ENCODE data around the gene HNRNPA0. TPM values are rescaled to one million over a fixed set of nuclear protein-coding genes. Genes with fewer than 3 reads are reported as not detected.
A peak's percentile ranks its signal among the peaks of the same experiment; 100 is the strongest.

The HNRNPA0 gene
- total and polyA plus RNA-seq, 9 of the 15 experiments (the other 6 are each of a cell fraction or from before 2014, with no cell fraction given), result 5.0 to 33.3 (median 10.7) TPM

DNA sequence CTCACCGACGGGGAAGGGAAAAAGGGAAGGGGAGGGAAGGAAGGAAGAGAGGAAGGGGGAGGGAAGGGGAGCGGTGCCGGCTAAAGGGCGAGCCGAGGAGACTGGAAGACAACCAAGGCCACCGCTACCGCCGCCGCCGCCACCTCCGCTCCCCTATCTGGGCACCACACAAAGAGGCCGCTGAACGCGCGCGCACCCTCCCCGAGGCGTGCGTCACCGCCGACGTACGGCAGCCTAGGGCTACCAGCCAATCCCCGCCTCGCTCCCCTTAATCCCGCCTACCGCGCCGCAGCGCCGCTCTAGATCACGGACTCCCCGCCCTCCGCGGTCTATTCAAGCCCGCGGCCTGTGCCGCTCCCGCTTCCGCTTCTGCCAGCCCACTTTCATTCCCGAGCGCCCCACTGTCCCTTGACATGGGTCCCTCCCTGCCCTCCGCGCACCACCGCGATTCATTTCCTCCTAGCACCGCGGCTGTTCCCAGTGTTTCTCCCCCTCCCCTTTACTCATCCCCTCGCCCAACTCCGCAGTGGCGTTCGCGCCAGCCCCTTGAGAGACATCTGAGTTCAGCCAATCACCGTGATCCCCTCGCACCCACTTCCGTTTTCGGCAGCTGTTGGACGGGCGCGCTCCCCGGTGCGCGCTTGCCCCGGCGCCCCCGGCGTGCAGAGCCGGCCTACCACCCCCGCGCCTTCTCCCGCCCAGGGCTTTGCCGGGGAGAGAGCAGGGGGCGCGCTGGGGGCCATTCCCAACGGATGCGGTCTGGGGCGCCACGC is at the start of gene HNRNPA0 (continued):
- peak; percentile 25 for TF ChIP-seq NFYB (IDR thresholded peaks at IDR 0.05; ENCODE audit: extremely low read depth, insufficient read length)
- TF ChIP-seq, protein P1, sequence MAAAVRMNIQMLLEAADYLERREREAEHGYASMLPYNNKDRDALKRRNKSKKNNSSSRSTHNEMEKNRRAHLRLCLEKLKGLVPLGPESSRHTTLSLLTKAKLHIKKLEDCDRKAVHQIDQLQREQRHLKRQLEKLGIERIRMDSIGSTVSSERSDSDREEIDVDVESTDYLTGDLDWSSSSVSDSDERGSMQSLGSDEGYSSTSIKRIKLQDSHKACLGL (CRISPR knock-in tag; IDR thresholded peaks at IDR 0.05; ENCODE audit: borderline replicate concordance, poor library complexity, severe bottlenecking), result no peak
- TF ChIP-seq ID3 (CRISPR knock-in tag; IDR thresholded peaks at IDR 0.05), result no peak
- TF ChIP-seq ID3 (tag; IDR thresholded peaks at IDR 0.05), result no peak
- peak; percentile 43 for TF ChIP-seq SP2 (IDR thresholded peaks at IDR 0.05; ENCODE audit: extremely low read depth, low read depth, low read length, poor library complexity, severe bottlenecking)
- TF ChIP-seq ZNF384 (IDR thresholded peaks at IDR 0.05; ENCODE audit: low read depth, low read length), result no peak
- TF ChIP-seq FOXK2 (conservative IDR thresholded peaks at IDR 0.05 in 1 of 2, IDR thresholded peaks at IDR 0.05 in 1 of 2; ENCODE audit: low read depth in 2 of 2), result peak in 1 of 2 experiments; percentile 62; a peak in 1 of 4 replicates
- no peak for TF ChIP-seq SNAPC5 (CRISPR knock-in tag; IDR thresholded peaks at IDR 0.05)
- peak; percentile 84 for TF ChIP-seq E2F3 (CRISPR knock-in tag; IDR thresholded peaks at IDR 0.05)
- TF ChIP-seq EHMT2 (IDR thresholded peaks at IDR 0.05), result 0 out of 2 replicates have a peak, but pooled peaks have one; percentile 20
- no peak for TF ChIP-seq NUFIP1 (IDR thresholded peaks at IDR 0.05; ENCODE audit: partially characterized antibody)
- TF ChIP-seq HEY1 (CRISPR knock-in tag; IDR thresholded peaks at IDR 0.05; ENCODE audit: borderline replicate concordance), result no peak
- peak; percentile 88 for TF ChIP-seq CREB1 (IDR thresholded peaks at IDR 0.05)
- peak; percentile 90 for TF ChIP-seq CREB1 (CRISPR knock-in tag; IDR thresholded peaks at IDR 0.05)
- peak; percentile 91; the same call in 1 of the 2 replicates for TF ChIP-seq OTX1 (CRISPR knock-in tag; IDR thresholded peaks at IDR 0.05)
- peak; percentile 72 for TF ChIP-seq ETV1 (tag; conservative IDR thresholded peaks at IDR 0.05; ENCODE audit: low read depth)
- TF ChIP-seq GTF2E2 (tag; IDR thresholded peaks at IDR 0.05), result peak; percentile 93
- no peak for TF ChIP-seq NELFE (IDR thresholded peaks at IDR 0.05; ENCODE audit: insufficient read depth, insufficient read length)
- peak; percentile 14; the same call in 1 of the 2 replicates for TF ChIP-seq HDAC2 (IDR thresholded peaks at IDR 0.05)
- TF ChIP-seq ZNF780A (CRISPR knock-in tag; IDR thresholded peaks at IDR 0.05), result no peak
- TF ChIP-seq ZNF174 (CRISPR knock-in tag; IDR thresholded peaks at IDR 0.05), result no peak
- peak; percentile 80 for TF ChIP-seq HNRNPLL (IDR thresholded peaks at IDR 0.05; ENCODE audit: low read depth, low read length, poor library complexity, severe bottlenecking)
- no peak for TF ChIP-seq ZNF444 (CRISPR knock-in tag; IDR thresholded peaks at IDR 0.05)
- TF ChIP-seq CREB3L1 (IDR thresholded peaks at IDR 0.05; ENCODE audit: borderline replicate concordance, low read depth), result no peak; the same call in 1 of the 2 replicates
- no peak for TF ChIP-seq TRIM25 (IDR thresholded peaks at IDR 0.05; ENCODE audit: borderline replicate concordance)

Data from K562 (cell line).